GM12873 (cell line): ENCODE results near the gene SLC22A14.

Experiments used
- CTCF ChIP-seq: IDR thresholded peaks from 2 replicates; pipeline ENCODE4 v1.5.1; 2012; ENCODE audit warnings: low read depth, mild to moderate bottlenecking, moderate library complexity, low read length, control low read depth; ENCODE audit not compliant: insufficient read depth; ENCODE audit errors: missing control alignments

SLC22A14 gene

GRCh38 chr3:38281895-38282686 is at the start of gene SLC22A14:
Gene SLC22A14 (plus strand): TSS chr3:38282294. CDS start chr3:38306027, 23,733 bp downstream.
- peak; percentile 45 for TF ChIP-seq CTCF

GRCh38 chr3:38232701-38233100 is 49.4 kb upstream of the SLC22A14 start:
- no peak for TF ChIP-seq CTCF

GRCh38 chr3:38235466-38235865 is 46.6 kb upstream of the SLC22A14 start:
- no peak for TF ChIP-seq CTCF

- TF ChIP-seq CTCF, result no peak
Measured at GRCh38 chr3:38238416-38239008, 43.6 kb upstream of the SLC22A14 start.

- no peak for TF ChIP-seq CTCF
Measured at GRCh38 chr3:38245930-38246329, 36.2 kb upstream of the SLC22A14 start.

GRCh38 chr3:38247366-38248035 is 34.6 kb upstream of the SLC22A14 start:
- TF ChIP-seq CTCF, result no peak

- TF ChIP-seq CTCF, result no peak
Measured at GRCh38 chr3:38250198-38250597, 31.9 kb upstream of the SLC22A14 start.
